ENCODE data around the gene HCK. TPM values are rescaled to one million over a fixed set of nuclear protein-coding genes. Genes with fewer than 3 reads are reported as not detected.
"Not testable (repeated sequence)": the region's sequence is repeated elsewhere in the genome, so short reads cannot be mapped to it uniquely, and the experiment has no call there.

HCK gene
- total RNA-seq, 1 donor from 2014 or later: not detected

- DNase-seq (ENCODE audit: low read depth, low spot score): peak; percentile 47
Measured at GRCh38 chr20:32091888-32092346, 39.9 kb downstream of the HCK start.

GRCh38 chr20:32098786-32099185, 46.7 kb downstream of the HCK start:
- no peak for DNase-seq (ENCODE audit: low read depth, low spot score)

GRCh38 chr20:32108814-32109391, 56.9 kb downstream of the HCK start:
- no peak for DNase-seq (ENCODE audit: low read depth, low spot score)

GRCh38 chr20:32109392-32110172, 57.5 kb downstream of the HCK start, which contains the start of gene TM9SF4:
TSS of gene TM9SF4 (plus strand) at chr20:32109714. CDS start at chr20:32109741, 27 bp downstream.
- peak; percentile 76 for DNase-seq (ENCODE audit: low read depth, low spot score)

GRCh38 chr20:32110173-32110704, 58.2 kb downstream of the HCK start:
- DNase-seq (ENCODE audit: low read depth, low spot score): no peak

- no peak for DNase-seq (ENCODE audit: low read depth, low spot score)
Measured at GRCh38 chr20:32110727-32111126, 58.7 kb downstream of the HCK start.

- no peak for DNase-seq (ENCODE audit: low read depth, low spot score)
Measured at GRCh38 chr20:32111156-32111686, 59.2 kb downstream of the HCK start.

GRCh38 chr20:32111753-32112152, 59.7 kb downstream of the HCK start:
- no peak for DNase-seq (ENCODE audit: low read depth, low spot score)

- no peak for DNase-seq (ENCODE audit: low read depth, low spot score)
Measured at GRCh38 chr20:32112841-32113240, 60.8 kb downstream of the HCK start.

- DNase-seq (ENCODE audit: low read depth, low spot score): no peak
Measured at GRCh38 chr20:32113591-32114260, 61.7 kb downstream of the HCK start.

- no peak for DNase-seq (ENCODE audit: low read depth, low spot score)
Measured at GRCh38 chr20:32114305-32114960, 62.4 kb downstream of the HCK start.

GRCh38 chr20:32115211-32115767, 63.2 kb downstream of the HCK start:
- no peak for DNase-seq (ENCODE audit: low read depth, low spot score)

GRCh38 chr20:32116079-32116521, 64.1 kb downstream of the HCK start:
- no peak for DNase-seq (ENCODE audit: low read depth, low spot score)

- DNase-seq (ENCODE audit: low read depth, low spot score): not testable (repeated sequence)
Measured at GRCh38 chr20:32116796-32117195, 64.8 kb downstream of the HCK start.

- not testable (repeated sequence) for DNase-seq (ENCODE audit: low read depth, low spot score)
Measured at GRCh38 chr20:32118427-32118826, 66.4 kb downstream of the HCK start.

- DNase-seq (ENCODE audit: low read depth, low spot score): no peak
Measured at GRCh38 chr20:32119734-32120133, 67.7 kb downstream of the HCK start.

- DNase-seq (ENCODE audit: low read depth, low spot score): not testable (repeated sequence)
Measured at GRCh38 chr20:32121908-32122307, 69.9 kb downstream of the HCK start.

GRCh38 chr20:32123088-32123487, 71.0 kb downstream of the HCK start:
- no peak for DNase-seq (ENCODE audit: low read depth, low spot score)

- DNase-seq (ENCODE audit: low read depth, low spot score): no peak
Measured at GRCh38 chr20:32124916-32125454, 72.9 kb downstream of the HCK start.

- no peak for DNase-seq (ENCODE audit: low read depth, low spot score)
Measured at GRCh38 chr20:32125506-32125905, 73.5 kb downstream of the HCK start.

- DNase-seq (ENCODE audit: low read depth, low spot score): no peak
Measured at GRCh38 chr20:32126919-32127318, 74.9 kb downstream of the HCK start.
